Endothelial cell of umbilical vein (primary cell): Measurements from ENCODE around the gene TRPV2. TPM values are rescaled to one million over a fixed set of nuclear protein-coding genes. Genes with fewer than 3 reads are reported as not detected.

Experiments used
- BruUV-seq: library from RNA; stranded (reverse); fragments of 400-500 nt; replicated peaks from 2 replicates; lab custom pipeline; 2021; lab: Mats Ljungman, UMichigan
- CTCF ChIA-PET: fragments of 300-600, 350-600 bp; sonication (Branson Sonifier 250); formaldehyde crosslinking; loops from one replicate; lab custom pipeline; 2021; ENCODE audit warnings: antibody characterized with exemption, inconsistent platforms; lab: Charles Lee
- POLR2A ChIA-PET: fragments of 300-600, 350-600 bp; sonication (Branson Sonifier 250); formaldehyde crosslinking; loops from one replicate; lab custom pipeline; 2021; ENCODE audit warnings: antibody characterized with exemption, inconsistent platforms; lab: Charles Lee
- DNase-seq: peaks from one replicate; pipeline ENCODE4 v3.0.0-alpha.2; 2011; ENCODE audit warnings: low read depth, low spot score
- FAIRE-seq: peaks from 2 replicates; lab custom pipeline; 2011; peaks lifted over from hg19 to GRCh38; lab: Jason Lieb, UNC
- H2AFZ ChIP-seq: 2 replicates; pipeline ENCODE4 v1.6.0; 2012; ENCODE audit warnings: low read depth, low read length, control low read depth, inconsistent platforms
- H3K27ac ChIP-seq: 2 replicates; pipeline ENCODE4 v1.5.1; 2011; ENCODE audit warnings: low read depth, mild to moderate bottlenecking, control low read depth, low read length, moderate library complexity; ENCODE audit not compliant: insufficient read depth
- H3K27me3 ChIP-seq, 2 experiments: 2 replicates each; pipeline versions ENCODE4 v1.6.0 to v1.6.1; 2011; ENCODE audit warnings: low read length in 2 of 2, mixed read lengths in 1 of 2; ENCODE audit not compliant: control insufficient read depth in 2 of 2, insufficient read depth in 2 of 2
- H3K36me3 ChIP-seq, 2 experiments: 2 replicates in 1 of 2; 3 replicates in 1 of 2; pipeline ENCODE4 v1.5.1; 2011; ENCODE audit warnings: low read length in 2 of 2, mild to moderate bottlenecking in 1 of 2, moderate library complexity in 1 of 2; ENCODE audit not compliant: control insufficient read depth in 2 of 2, insufficient read depth in 2 of 2; ENCODE audit errors: extremely low read depth in 1 of 2
- H3K4me1 ChIP-seq: 3 replicates; pipeline ENCODE4 v1.5.1; 2011; ENCODE audit warnings: mild to moderate bottlenecking, low read length; ENCODE audit not compliant: control insufficient read depth, insufficient read depth; ENCODE audit errors: extremely low read depth
- H3K4me2 ChIP-seq: 2 replicates; pipeline ENCODE4 v1.6.1; 2011; ENCODE audit warnings: low read length, control low read depth, mixed read lengths; ENCODE audit not compliant: insufficient read depth
- H3K4me3 ChIP-seq, 3 experiments: fragments of 200-600 bp in 1 of 3; sonication (generic), shearing (Covaris generic) in 1 of 3; replicated peaks in 1 of 3; 2 replicates each; pipeline ENCODE4 v1.5.1; 2011 to 2016; ENCODE audit warnings: control low read depth in 3 of 3, low read length in 3 of 3, mild to moderate bottlenecking in 2 of 3, inconsistent platforms in 1 of 3, low read depth in 1 of 3, moderate library complexity in 1 of 3; ENCODE audit not compliant: insufficient read depth in 1 of 3
- H3K79me2 ChIP-seq: 2 replicates; pipeline ENCODE4 v1.6.0; 2012; ENCODE audit warnings: low read length, inconsistent platforms; ENCODE audit not compliant: control insufficient read depth, insufficient read depth
- H3K9ac ChIP-seq: replicated peaks from 2 replicates; pipeline ENCODE3; 2011; ENCODE audit warnings: low read length, control low read depth; ENCODE audit not compliant: insufficient read depth; ENCODE audit errors: extremely low read depth
- H3K9me1 ChIP-seq: replicated peaks from 3 replicates; pipeline ENCODE4 v1.6.0; 2011; ENCODE audit warnings: mild to moderate bottlenecking, low read length; ENCODE audit not compliant: control insufficient read depth, insufficient read depth; ENCODE audit errors: extremely low read depth
- H3K9me3 ChIP-seq: replicated peaks from 2 replicates; pipeline ENCODE4 v1.5.1; 2012; ENCODE audit warnings: low read length, inconsistent platforms; ENCODE audit not compliant: control insufficient read depth, insufficient read depth
- H4K20me1 ChIP-seq: replicated peaks from 2 replicates; pipeline ENCODE3; 2011; ENCODE audit warnings: mild to moderate bottlenecking, low read length; ENCODE audit not compliant: control insufficient read depth, insufficient read depth; ENCODE audit errors: extremely low read depth
- CTCF ChIP-seq, 2 donors: IDR thresholded peaks; 1 replicate in 1 of 2; 2 replicates in 1 of 2; pipeline ENCODE4 v1.5.1; 2011; ENCODE audit warnings: low read length in 2 of 2, mild to moderate bottlenecking in 2 of 2, moderate library complexity in 2 of 2, control low read depth in 1 of 2, inconsistent platforms in 1 of 2, low read depth in 1 of 2; ENCODE audit not compliant: insufficient read depth in 1 of 2; ENCODE audit errors: extremely low read depth in 1 of 2
- EZH2 ChIP-seq: IDR thresholded peaks from 2 replicates; pipeline ENCODE4 v1.6.1; 2012; ENCODE audit warnings: borderline replicate concordance, low read depth, mild to moderate bottlenecking, moderate library complexity, low read length, inconsistent platforms; ENCODE audit not compliant: severe bottlenecking
- FOS ChIP-seq: IDR thresholded peaks from 2 replicates; pipeline ENCODE4 v1.6.1; 2011; ENCODE audit warnings: mild to moderate bottlenecking, low read length, moderate library complexity, borderline replicate concordance; ENCODE audit not compliant: insufficient read depth
- GATA2 ChIP-seq: IDR thresholded peaks from 2 replicates; pipeline ENCODE4 v1.7.0; 2011; ENCODE audit warnings: low read depth, mild to moderate bottlenecking, moderate library complexity, mixed read lengths, low read length; ENCODE audit not compliant: insufficient read length, insufficient read depth
- JUN ChIP-seq: IDR thresholded peaks from 2 replicates; pipeline ENCODE4 v1.6.1; 2011; ENCODE audit warnings: borderline replicate concordance, low read depth; ENCODE audit not compliant: insufficient read length, insufficient read depth
- MYC ChIP-seq: IDR thresholded peaks from one replicate; pipeline ENCODE4 v1.6.1; 2011; ENCODE audit warnings: mild to moderate bottlenecking, low read depth, low read length
- POLR2A ChIP-seq: IDR thresholded peaks from 2 replicates; pipeline ENCODE4 v1.6.1; 2012; ENCODE audit warnings: low read depth, mild to moderate bottlenecking, control low read depth, low read length
- POLR2AphosphoS5 ChIP-seq: IDR thresholded peaks from 2 replicates; pipeline ENCODE4 v1.6.1; 2012; ENCODE audit warnings: low read depth, mild to moderate bottlenecking, control low read depth, low read length, moderate library complexity; ENCODE audit not compliant: insufficient read depth
- dilution Hi-C: fragments of 300-500 bp; cut with MboI; formaldehyde crosslinking; loops from one replicate; pipeline ENCODE4 v1.15.0; 2019; ENCODE audit warnings: low sequenced_read_pairs; ENCODE audit not compliant: extremely low pct_ligation_motif_present
- intact Hi-C: fragments of 100-400 bp; cut with micrococcal nuclease; formaldehyde crosslinking; loops from one replicate; pipeline ENCODE4 v1.10.0; 2022
- polyA plus RNA-seq, 4 experiments: library from polyadenylated mRNA; depleted of rRNA in 3 of 4; stranded (reverse) in 3 of 4; unstranded in 1 of 4; fragments of >200 nt; gene quantifications; 2 replicates each; pipeline versions ENCODE4 v1.2.1 to v1.2.3, GENCODE V29; 2011 to 2012; ENCODE audit warnings: missing spikeins in 1 of 4
- total RNA-seq: library from RNA; stranded (reverse); gene quantifications from 2 replicates; pipeline ENCODE4 v1.2.3, GENCODE V29; 2021
- TF ChIP-seq, protein P1 (sequence below): IDR thresholded peaks from 2 replicates; pipeline ENCODE4 v1.6.1; 2011; ENCODE audit not compliant: insufficient read depth, insufficient read length

The TRPV2 gene
- total and polyA plus RNA-seq, 2 donors (not counting 3 experiments of a cell fraction or from before 2014, with no cell fraction given), result 4.2 to 10.6 TPM

- no peaks in the 10 kb centered on the region for H4K20me1 ChIP-seq
- H3K9me3 ChIP-seq, result no peaks in the 10 kb centered on the region
- H3K4me1 ChIP-seq, result peaks cover 4% of the 10 kb centered on the region
- H2AFZ ChIP-seq, result no peak overlapping the region
- no TSS peak for BruUV-seq
- ChIA-PET CTCF (interaction anchor here (0.9 to 2.6 kb wide), 2 partner anchors 15 to 26 kb away, joined by 4 to 20 read pairs; partner anchors contain the start of gene CENPV), POLR2A (no interaction called here)
- H3K9me1 ChIP-seq, result no peaks in the 10 kb centered on the region
- FAIRE-seq (no peak), DNase-seq (no peak)
- dilution Hi-C loops, result no loop called here
- no peak overlapping the region for H3K9ac ChIP-seq
- no peak overlapping the region for H3K27ac ChIP-seq
- TF ChIP-seq POLR2A (no peak), JUN (no peak), FOS (no peak), EZH2 (no peak), GATA2 (no peak), CTCF (IDR thresholded peaks at IDR 0.05; ENCODE audit: extremely low read depth in 1 of 2, insufficient read depth in 1 of 2, low read depth in 1 of 2, low read length in 2 of 2) (no peak), MYC (no peak), POLR2AphosphoS5 (no peak)
- TF ChIP-seq, protein P1, sequence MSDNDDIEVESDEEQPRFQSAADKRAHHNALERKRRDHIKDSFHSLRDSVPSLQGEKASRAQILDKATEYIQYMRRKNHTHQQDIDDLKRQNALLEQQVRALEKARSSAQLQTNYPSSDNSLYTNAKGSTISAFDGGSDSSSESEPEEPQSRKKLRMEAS, result no peak
- peaks cover 0 to 12% of the 10 kb centered on the region in 2 experiments for H3K36me3 ChIP-seq
- no peak overlapping the region for H3K4me2 ChIP-seq
- intact Hi-C loops, result no loop called here
- no peak overlapping the region for H3K4me3 ChIP-seq
- H3K27me3 ChIP-seq, result no peaks in the 10 kb centered on the region
- H3K79me2 ChIP-seq, result peaks cover 24% of the 10 kb centered on the region
Measured at GRCh38 chr17:16378636-16379282, 36.6 kb upstream of the TRPV2 start.
